ENCODE results near the gene PAIP2B. TPM values are rescaled to one million over a fixed set of nuclear protein-coding genes. Genes with fewer than 3 reads are reported as not detected.

Gene PAIP2B
- total RNA-seq, 1 donor from 2014 or later, result 0.40 TPM

- DNase-seq (ENCODE audit: low read depth, low spot score), result no peak
Measured at GRCh38 chr2:71154279-71154678, 72.6 kb downstream of the PAIP2B start.

GRCh38 chr2:71153585-71154224 lies 73.2 kb downstream of the PAIP2B start:
- no peak for DNase-seq (ENCODE audit: low read depth, low spot score)

GRCh38 chr2:71151620-71152019 lies 75.3 kb downstream of the PAIP2B start:
- DNase-seq (ENCODE audit: low read depth, low spot score), result no peak

DNA sequence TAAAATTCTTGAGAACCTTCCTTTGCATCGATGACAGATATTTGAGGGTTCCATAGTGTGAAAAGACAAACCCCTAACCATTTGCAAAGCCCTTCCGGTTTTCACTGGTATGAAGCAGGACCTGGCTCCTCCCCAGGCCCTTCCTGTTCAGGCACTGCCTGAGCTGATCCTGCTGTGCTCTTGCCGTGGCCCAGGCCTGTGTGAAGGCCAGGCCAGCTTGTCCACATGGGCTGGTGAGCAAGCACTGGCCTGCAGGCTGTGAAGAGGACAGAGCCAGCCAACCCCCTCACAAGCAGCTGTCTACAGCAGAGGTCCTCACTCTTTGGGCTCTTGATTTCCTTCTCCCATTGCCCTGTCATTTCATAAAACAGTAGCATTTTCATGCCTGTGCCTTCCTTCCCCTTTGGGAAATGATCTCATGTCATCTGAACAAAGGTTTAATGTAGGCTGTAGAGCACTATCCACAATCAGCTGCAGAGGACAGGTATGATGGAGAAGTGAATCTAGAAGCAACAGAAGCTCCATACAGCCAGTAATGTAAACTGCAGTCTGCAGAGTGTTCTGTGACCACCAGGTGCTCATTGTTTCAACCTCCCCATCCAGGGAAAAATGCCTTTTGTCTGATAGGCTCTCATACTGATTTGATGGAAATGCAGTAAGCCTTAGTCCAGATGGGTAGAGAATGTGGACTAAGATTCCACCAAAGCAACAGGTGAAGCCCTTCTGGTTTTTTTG lies 76.7 kb downstream of the PAIP2B start:
- no peak for DNase-seq (ENCODE audit: low read depth, low spot score)

GRCh38 chr2:71148506-71149063 lies 78.3 kb downstream of the PAIP2B start:
- DNase-seq (ENCODE audit: low read depth, low spot score), result no peak

DNA sequence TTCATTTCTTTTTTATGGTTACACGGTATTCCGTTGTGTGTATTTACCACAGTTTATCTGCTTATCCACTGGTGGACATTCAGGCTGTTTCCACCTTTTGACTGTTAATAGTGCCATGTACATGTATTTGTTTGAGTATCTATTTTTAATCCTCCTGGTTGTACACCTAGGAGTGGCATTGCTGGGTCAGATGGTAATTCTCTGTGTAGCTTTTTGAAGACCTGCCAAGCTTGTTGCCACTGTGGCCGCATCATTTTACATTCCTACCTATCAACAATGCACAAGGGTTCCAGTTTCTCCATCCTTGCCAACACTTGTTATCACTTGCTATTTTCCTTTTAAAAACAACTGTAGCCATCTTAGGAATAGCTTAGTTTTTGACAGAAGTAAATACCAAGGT lies 83.1 kb downstream of the PAIP2B start:
- DNase-seq (ENCODE audit: low read depth, low spot score), result no peak

DNA sequence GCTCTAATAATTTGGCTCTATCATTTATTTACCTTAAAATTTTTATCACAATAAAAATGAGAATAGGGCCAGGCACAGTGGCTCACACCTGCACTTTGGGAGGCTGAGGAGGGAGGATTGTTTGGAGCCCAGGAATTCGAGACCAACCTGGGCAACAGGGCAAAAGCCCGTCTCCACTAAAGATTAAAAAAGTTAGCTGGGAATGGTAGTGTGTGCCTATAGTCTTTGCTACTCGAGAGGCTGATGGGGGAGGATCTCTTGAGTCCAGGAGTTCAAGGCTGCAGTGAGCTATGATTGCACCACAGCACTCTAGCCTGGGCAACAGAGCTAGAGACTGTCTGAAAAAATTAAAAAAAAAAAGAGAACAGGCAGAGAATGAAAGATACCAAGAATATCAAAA lies 90.7 kb downstream of the PAIP2B start:
- no peak for DNase-seq (ENCODE audit: low read depth, low spot score)

GRCh38 chr2:71133603-71134002 lies 93.3 kb downstream of the PAIP2B start:
- no peak for DNase-seq (ENCODE audit: low read depth, low spot score)

Other genes starting within 250 kb of the PAIP2B start
- gene ANKRD53, start 248.5 kb downstream of the PAIP2B start, total RNA-seq, result 0.14 and 0.20 TPM in 2 replicates
- 28.6 and 54.1 TPM in 2 replicates for gene TEX261, start 232.2 kb downstream of the PAIP2B start, total RNA-seq
- gene NAGK, start 158.5 kb downstream of the PAIP2B start, total RNA-seq, result 46.0 and 67.7 TPM in 2 replicates
- 8.6 and 9.4 TPM in 2 replicates for gene MCEE, start 96.9 kb downstream of the PAIP2B start, total RNA-seq
- gene MPHOSPH10, start 96.5 kb downstream of the PAIP2B start, total RNA-seq, result 20.4 and 24.3 TPM in 2 replicates
- 93.0 and 131 TPM in 2 replicates for gene ZNF638, start 104.7 kb upstream of the PAIP2B start, total RNA-seq
- 82.1 and 110 TPM in 2 replicates for gene DYSF, start 226.5 kb upstream of the PAIP2B start, total RNA-seq

Data from pulmonary artery endothelial cell (primary cell).